AG08396 (cell line): ENCODE results near the gene MAP4K3.
"Not testable (repeated sequence)": the region's sequence is repeated elsewhere in the genome, so short reads cannot be mapped to it uniquely, and the experiment has no call there.

ENCODE experiments used
- DNase-seq: peaks from one replicate; pipeline ENCODE4 v3.0.0; 2012; ENCODE audit warnings: low spot score, mixed read lengths

Gene MAP4K3

GRCh38 chr2:39370101-39370500 lies 67.0 kb downstream of the MAP4K3 start:
- DNase-seq = no peak

- DNase-seq = no peak
These were observed 68.2 kb downstream of the MAP4K3 start for GRCh38 chr2:39368846-39369245.

GRCh38 chr2:39368376-39368775 lies 68.7 kb downstream of the MAP4K3 start:
- no peak for DNase-seq

GRCh38 chr2:39362595-39362994 lies 74.5 kb downstream of the MAP4K3 start:
- DNase-seq = no peak

- DNase-seq = no peak
These were observed 75.6 kb downstream of the MAP4K3 start for GRCh38 chr2:39361511-39361910.

GRCh38 chr2:39360342-39360741 lies 76.7 kb downstream of the MAP4K3 start:
- DNase-seq = not testable (repeated sequence)

- no peak for DNase-seq
These were observed 77.5 kb downstream of the MAP4K3 start for GRCh38 chr2:39359453-39360038.

- no peak for DNase-seq
These were observed 80.0 kb downstream of the MAP4K3 start for GRCh38 chr2:39356922-39357639.

GRCh38 chr2:39350658-39351057 lies 86.4 kb downstream of the MAP4K3 start:
- no peak for DNase-seq

GRCh38 chr2:39338502-39338901 lies 98.6 kb downstream of the MAP4K3 start:
- no peak for DNase-seq

GRCh38 chr2:39335930-39336329 lies 101.2 kb downstream of the MAP4K3 start:
- DNase-seq = no peak

GRCh38 chr2:39334978-39335377 lies 102.1 kb downstream of the MAP4K3 start:
- no peak for DNase-seq

- no peak for DNase-seq
These were observed 102.6 kb downstream of the MAP4K3 start for GRCh38 chr2:39334529-39334928.

GRCh38 chr2:39326644-39327043 lies 110.4 kb downstream of the MAP4K3 start:
- no peak for DNase-seq

GRCh38 chr2:39325966-39326365 lies 111.1 kb downstream of the MAP4K3 start:
- DNase-seq = peak; percentile 4

GRCh38 chr2:39321056-39322035 lies 115.7 kb downstream of the MAP4K3 start:
- DNase-seq = not testable (repeated sequence)

- DNase-seq = no peak
These were observed 116.9 kb downstream of the MAP4K3 start for GRCh38 chr2:39320162-39320561.

GRCh38 chr2:39313575-39313974 lies 123.5 kb downstream of the MAP4K3 start:
- no peak for DNase-seq

GRCh38 chr2:39311469-39311868 lies 125.6 kb downstream of the MAP4K3 start:
- no peak for DNase-seq

- DNase-seq = no peak
These were observed 128.3 kb downstream of the MAP4K3 start for GRCh38 chr2:39308778-39309177.

GRCh38 chr2:39306626-39307025 lies 130.5 kb downstream of the MAP4K3 start:
- DNase-seq = no peak

- no peak for DNase-seq
These were observed 132.4 kb downstream of the MAP4K3 start for GRCh38 chr2:39304729-39305128.

GRCh38 chr2:39304200-39304599 lies 132.9 kb downstream of the MAP4K3 start:
- DNase-seq = no peak
